ENCODE data around the gene FADS6. TPM values are rescaled to one million over a fixed set of nuclear protein-coding genes. Genes with fewer than 3 reads are reported as not detected.

Gene FADS6
- total RNA-seq, 1 experiment from 2014 or later = not detected

- DNase-seq (ENCODE audit: low spot score) = no peak
Observed at GRCh38 chr17:74855323-74855722, 38.1 kb downstream of the FADS6 start.

GRCh38 chr17:74854792-74855191 lies 38.6 kb downstream of the FADS6 start:
- no peak for DNase-seq (ENCODE audit: low spot score)

- no peak for DNase-seq (ENCODE audit: low spot score)
Observed at GRCh38 chr17:74853669-74854068, 39.8 kb downstream of the FADS6 start.

GRCh38 chr17:74853048-74853397 lies 40.4 kb downstream of the FADS6 start:
- no peak for DNase-seq (ENCODE audit: low spot score)

GRCh38 chr17:74852237-74853047 lies 41.0 kb downstream of the FADS6 start:
- DNase-seq (ENCODE audit: low spot score) = no peak

GRCh38 chr17:74851612-74852236 lies 41.7 kb downstream of the FADS6 start:
- no peak for DNase-seq (ENCODE audit: low spot score)

- no peak for DNase-seq (ENCODE audit: low spot score)
Observed at GRCh38 chr17:74850914-74851313, 42.5 kb downstream of the FADS6 start.

GRCh38 chr17:74850310-74850709 lies 43.1 kb downstream of the FADS6 start:
- no peak for DNase-seq (ENCODE audit: low spot score)

GRCh38 chr17:74848656-74849399 lies 44.6 kb downstream of the FADS6 start:
- DNase-seq (ENCODE audit: low spot score) = no peak

GRCh38 chr17:74846621-74847020 lies 46.8 kb downstream of the FADS6 start:
- DNase-seq (ENCODE audit: low spot score) = no peak

- DNase-seq (ENCODE audit: low spot score) = no peak
Observed at GRCh38 chr17:74843352-74843627, 50.1 kb downstream of the FADS6 start.

GRCh38 chr17:74842599-74843351 lies 50.7 kb downstream of the FADS6 start:
- peak; percentile 66 for DNase-seq (ENCODE audit: low spot score)

- no peak for DNase-seq (ENCODE audit: low spot score)
Observed at GRCh38 chr17:74842146-74842598, 51.3 kb downstream of the FADS6 start.

GRCh38 chr17:74840989-74841666 lies 52.3 kb downstream of the FADS6 start:
- DNase-seq (ENCODE audit: low spot score) = no peak

- DNase-seq (ENCODE audit: low spot score) = no peak
Observed at GRCh38 chr17:74839990-74840852, 53.2 kb downstream of the FADS6 start.

- DNase-seq (ENCODE audit: low spot score) = no peak
Observed at GRCh38 chr17:74838274-74838673, 55.2 kb downstream of the FADS6 start.

- DNase-seq (ENCODE audit: low spot score) = no peak
Observed at GRCh38 chr17:74836691-74837467, 56.6 kb downstream of the FADS6 start.

- no peak for DNase-seq (ENCODE audit: low spot score)
Observed at GRCh38 chr17:74836191-74836590, 57.2 kb downstream of the FADS6 start.

- no peak for DNase-seq (ENCODE audit: low spot score)
Observed at GRCh38 chr17:74833501-74834377, 59.7 kb downstream of the FADS6 start.
